ENCODE measurements around the gene LSAMP.

GRCh38 chr3:116001151-116001621, 444.1 kb downstream of the LSAMP start:
- TF ChIP-seq CTCF (IDR thresholded peaks at IDR 0.05): no peak
- TF ChIP-seq EZH2phosphoT487 (IDR thresholded peaks at IDR 0.05): no peak
- no peak for TF ChIP-seq EZH2 (IDR thresholded peaks at IDR 0.05)

Data from neural progenitor cell (in vitro differentiated cells).